Measurements from ENCODE around the gene COL11A2.

GRCh38 chr6:33190504-33191107, 1.7 kb downstream of the COL11A2 start:
- TF ChIP-seq CTCF (conservative IDR thresholded peaks at IDR 0.05; ENCODE audit: low read depth, low read length) (no peak), EZH2 (IDR thresholded peaks at IDR 0.05; ENCODE audit: low read length, unreplicated experiment) (no peak)

Data from PC-3 (cell line).